OCI-LY3 (cell line): Measurements from ENCODE around the gene GTPBP1.

Experiments
- H2AFZ ChIP-seq: fragments of 200-600, 300-600 bp; shearing (Covaris generic); 2 replicates; pipeline ENCODE4 v1.6.0; 2014; ENCODE audit warnings: antibody characterized with exemption, low read depth, low read length
- H3K27ac ChIP-seq: fragments of 200-600, 300-600 bp; sonication (generic); 2 replicates; pipeline ENCODE4 v1.5.1; 2014; ENCODE audit warnings: mild to moderate bottlenecking, low read length, moderate library complexity, mixed read lengths
- H3K27me3 ChIP-seq: fragments of 200-600, 300-600 bp; sonication (generic); 2 replicates; pipeline ENCODE4 v1.6.1; 2014; ENCODE audit warnings: low read depth, low read length, mixed read lengths
- H3K36me3 ChIP-seq: fragments of 200-600, 300-600 bp; sonication (generic); replicated peaks from 2 replicates; pipeline ENCODE3; 2014; ENCODE audit warnings: low read depth, low read length, mixed read lengths
- H3K4me1 ChIP-seq: fragments of 300-600, 200-600 bp; sonication (generic); 2 replicates; pipeline ENCODE4 v1.6.1; 2014; ENCODE audit warnings: low read length, mixed read lengths
- H3K4me2 ChIP-seq: fragments of 200-600, 300-600 bp; sonication (generic); 2 replicates; pipeline ENCODE4 v1.6.1; 2014; ENCODE audit warnings: low read length, mixed read lengths
- H3K4me3 ChIP-seq: fragments of 300-600, 200-600 bp; sonication (generic); 2 replicates; pipeline ENCODE4 v1.5.1; 2014; ENCODE audit warnings: antibody characterized with exemption, mild to moderate bottlenecking, low read length, moderate library complexity
- H3K79me2 ChIP-seq: fragments of 300-600, 200-600 bp; shearing (Covaris generic); 2 replicates; pipeline ENCODE4 v1.6.1; 2014; ENCODE audit warnings: mild to moderate bottlenecking, low read length, mixed read lengths
- H3K9ac ChIP-seq: fragments of 300-600, 200-600 bp; shearing (Covaris generic); 2 replicates; pipeline ENCODE4 v1.6.0; 2014; ENCODE audit warnings: mild to moderate bottlenecking, low read length, moderate library complexity
- H3K9me3 ChIP-seq: fragments of 200-600, 300-600 bp; shearing (Covaris generic); 2 replicates; pipeline ENCODE4 v1.6.1; 2014; ENCODE audit warnings: low read length, mixed read lengths; ENCODE audit not compliant: insufficient read depth
- H4K20me1 ChIP-seq: fragments of 200-600, 300-600 bp; sonication (generic); 2 replicates; pipeline ENCODE4 v1.6.1; 2016; ENCODE audit warnings: low read length, mixed read lengths; ENCODE audit not compliant: insufficient read depth
- EZH2phosphoT487 ChIP-seq: fragments of 200-600 bp; shearing (Covaris generic); IDR thresholded peaks from 2 replicates; pipeline ENCODE4 v1.6.1; 2018; ENCODE audit warnings: antibody characterized with exemption, mixed run types, low read depth
- TF ChIP-seq, protein P1 (sequence below): fragments of 200-600, 300-600 bp; sonication (generic); IDR thresholded peaks from 2 replicates; pipeline ENCODE4 v1.5.1; 2014; ENCODE audit warnings: antibody characterized with exemption, low read length, low read depth

Gene GTPBP1

DNA sequence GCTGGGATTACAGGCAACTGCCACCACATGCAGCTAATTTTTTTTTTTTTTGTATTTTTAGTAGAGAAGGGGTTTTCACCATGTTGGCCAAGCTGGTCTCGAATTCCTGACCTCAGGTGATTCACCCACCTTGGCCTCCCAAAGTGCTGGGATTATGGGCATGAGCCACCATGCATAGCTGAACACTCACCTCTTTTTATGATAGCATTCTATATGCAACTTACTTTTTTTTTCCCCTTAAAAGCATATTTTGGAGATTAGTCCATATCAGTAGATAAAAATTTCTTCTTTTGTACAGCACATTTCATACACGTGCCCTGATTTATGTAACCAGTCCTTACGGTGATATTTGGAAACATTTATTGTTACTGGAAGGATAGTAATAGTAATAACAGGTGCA lies 14.6 kb downstream of the GTPBP1 start:
- Histone ChIP-seq H2AFZ (no peak overlapping the region), H3K4me1 (no peaks in the 10 kb centered on the region), H3K36me3 (peaks cover 74% of the 10 kb centered on the region), H3K9me3 (no peaks in the 10 kb centered on the region), H4K20me1 (peaks cover 30% of the 10 kb centered on the region), H3K4me3 (no peak overlapping the region), H3K9ac (no peak overlapping the region), H3K79me2 (peaks cover 28% of the 10 kb centered on the region), H3K27ac (no peak overlapping the region), H3K27me3 (no peaks in the 10 kb centered on the region), H3K4me2 (no peak overlapping the region)
- TF ChIP-seq, protein P1, sequence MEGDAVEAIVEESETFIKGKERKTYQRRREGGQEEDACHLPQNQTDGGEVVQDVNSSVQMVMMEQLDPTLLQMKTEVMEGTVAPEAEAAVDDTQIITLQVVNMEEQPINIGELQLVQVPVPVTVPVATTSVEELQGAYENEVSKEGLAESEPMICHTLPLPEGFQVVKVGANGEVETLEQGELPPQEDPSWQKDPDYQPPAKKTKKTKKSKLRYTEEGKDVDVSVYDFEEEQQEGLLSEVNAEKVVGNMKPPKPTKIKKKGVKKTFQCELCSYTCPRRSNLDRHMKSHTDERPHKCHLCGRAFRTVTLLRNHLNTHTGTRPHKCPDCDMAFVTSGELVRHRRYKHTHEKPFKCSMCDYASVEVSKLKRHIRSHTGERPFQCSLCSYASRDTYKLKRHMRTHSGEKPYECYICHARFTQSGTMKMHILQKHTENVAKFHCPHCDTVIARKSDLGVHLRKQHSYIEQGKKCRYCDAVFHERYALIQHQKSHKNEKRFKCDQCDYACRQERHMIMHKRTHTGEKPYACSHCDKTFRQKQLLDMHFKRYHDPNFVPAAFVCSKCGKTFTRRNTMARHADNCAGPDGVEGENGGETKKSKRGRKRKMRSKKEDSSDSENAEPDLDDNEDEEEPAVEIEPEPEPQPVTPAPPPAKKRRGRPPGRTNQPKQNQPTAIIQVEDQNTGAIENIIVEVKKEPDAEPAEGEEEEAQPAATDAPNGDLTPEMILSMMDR, result no peak
- TF ChIP-seq EZH2phosphoT487, result no peak

DNA sequence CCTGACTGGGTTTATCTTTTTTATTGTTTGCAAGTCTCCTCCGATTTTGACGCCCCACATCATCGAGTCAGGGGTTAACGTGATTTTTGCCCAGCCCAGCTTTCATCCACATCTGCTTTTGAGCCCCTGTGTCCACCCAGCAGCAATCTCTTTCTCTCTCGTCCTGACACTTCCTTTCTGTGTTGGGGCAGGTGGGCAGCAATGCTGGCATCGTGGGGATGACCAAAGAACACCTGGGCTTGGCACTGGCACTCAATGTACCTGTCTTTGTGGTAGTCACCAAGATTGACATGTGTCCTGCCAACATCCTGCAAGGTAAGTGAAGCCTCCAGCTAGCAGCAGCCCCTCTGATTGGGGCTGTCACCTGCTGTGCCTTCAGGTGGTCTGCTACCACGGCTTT lies 15.8 kb downstream of the GTPBP1 start:
- no peaks in the 10 kb centered on the region for H3K4me1 ChIP-seq
- H3K9me3 ChIP-seq, result no peaks in the 10 kb centered on the region
- peaks cover 18% of the 10 kb centered on the region for H4K20me1 ChIP-seq
- TF ChIP-seq EZH2phosphoT487, result no peak
- TF ChIP-seq, protein P1, result no peak
- H3K27me3 ChIP-seq, result no peaks in the 10 kb centered on the region
- H3K4me3 ChIP-seq, result no peak overlapping the region
- H3K36me3 ChIP-seq, result peaks cover 75% of the 10 kb centered on the region
- H3K27ac ChIP-seq, result no peak overlapping the region
- no peak overlapping the region for H2AFZ ChIP-seq
- no peak overlapping the region for H3K9ac ChIP-seq
- peaks cover 16% of the 10 kb centered on the region for H3K79me2 ChIP-seq
- no peak overlapping the region for H3K4me2 ChIP-seq

DNA sequence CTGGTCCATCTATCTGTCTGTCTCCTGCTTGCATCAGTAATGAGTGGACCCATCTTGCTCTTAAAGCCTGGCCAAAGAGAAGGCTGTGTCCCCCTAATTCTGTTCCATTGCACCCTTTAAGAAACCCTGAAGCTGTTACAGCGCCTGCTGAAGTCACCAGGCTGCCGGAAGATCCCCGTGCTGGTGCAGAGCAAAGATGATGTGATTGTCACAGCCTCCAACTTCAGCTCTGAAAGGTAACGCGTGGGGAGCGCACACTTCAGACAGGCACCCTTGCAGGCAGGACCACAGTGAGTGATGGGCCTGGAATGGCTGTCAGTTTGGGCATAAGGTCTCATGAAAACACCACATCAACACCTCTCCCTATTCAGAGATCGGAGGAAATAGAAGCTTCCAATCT lies 18.4 kb downstream of the GTPBP1 start:
- TF ChIP-seq EZH2phosphoT487, result no peak
- TF ChIP-seq, protein P1, result no peak
- Histone ChIP-seq H3K4me2 (no peak overlapping the region), H2AFZ (no peak overlapping the region), H3K9ac (no peak overlapping the region), H3K4me1 (no peaks in the 10 kb centered on the region), H3K36me3 (peaks cover 82% of the 10 kb centered on the region), H3K27ac (no peak overlapping the region), H3K9me3 (no peaks in the 10 kb centered on the region), H3K79me2 (peaks cover 3% of the 10 kb centered on the region; the same call in 1 of the 2 replicates), H3K27me3 (no peaks in the 10 kb centered on the region), H3K4me3 (no peak overlapping the region), H4K20me1 (0 out of 2 replicates have a peak, but pooled peaks cover 3% of the 10 kb centered on the region)

DNA sequence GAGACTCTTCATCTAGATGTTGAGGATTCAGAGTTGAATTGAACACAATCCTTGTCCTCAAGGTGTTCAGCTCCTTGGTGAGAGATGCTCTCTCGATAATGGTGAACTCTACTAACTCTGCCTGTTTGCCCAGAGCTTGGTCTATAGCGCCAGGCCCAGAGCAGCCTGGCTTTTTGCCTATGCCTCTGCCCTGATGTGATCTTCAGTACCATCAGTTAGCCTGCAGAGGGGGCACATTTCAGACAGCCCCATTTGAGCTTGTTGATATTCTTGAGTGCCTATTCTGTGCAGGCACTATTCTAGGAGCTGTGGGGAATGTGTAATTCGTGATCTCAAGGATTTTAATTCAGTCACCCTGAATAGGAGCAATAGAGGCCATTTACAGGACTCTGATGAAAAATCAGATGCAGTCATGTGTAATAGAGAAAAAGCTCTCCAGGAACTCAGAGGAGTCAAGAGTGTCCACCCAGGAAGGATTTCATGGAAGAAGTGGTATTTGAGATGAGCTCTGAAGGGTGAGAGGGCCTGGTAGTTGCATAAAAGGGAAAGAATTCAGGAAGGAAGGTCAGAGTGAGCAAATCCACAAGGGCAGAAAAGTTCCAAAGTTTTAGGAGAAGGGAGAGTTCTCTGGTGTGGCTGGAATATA lies 19.3 kb downstream of the GTPBP1 start:
- H3K27ac ChIP-seq, result no peak overlapping the region
- H3K36me3 ChIP-seq, result peaks cover 88% of the 10 kb centered on the region
- no peaks in the 10 kb centered on the region; the same call in 1 of the 2 replicates for H3K79me2 ChIP-seq
- no peaks in the 10 kb centered on the region for H4K20me1 ChIP-seq
- H3K4me1 ChIP-seq, result no peaks in the 10 kb centered on the region
- no peak overlapping the region for H2AFZ ChIP-seq
- H3K4me2 ChIP-seq, result no peak overlapping the region
- H3K9me3 ChIP-seq, result no peaks in the 10 kb centered on the region
- TF ChIP-seq, protein P1, result peak; percentile 57
- TF ChIP-seq EZH2phosphoT487, result no peak
- H3K4me3 ChIP-seq, result no peak overlapping the region
- H3K9ac ChIP-seq, result no peak overlapping the region
- H3K27me3 ChIP-seq, result no peaks in the 10 kb centered on the region
